ENCODE measurements around the gene ERBB2. TPM values are rescaled to one million over a fixed set of nuclear protein-coding genes. Genes with fewer than 3 reads are reported as not detected.
A peak's percentile ranks its signal among the peaks of the same experiment; 100 is the strongest.

Gene ERBB2
- total and polyA plus RNA-seq, 9 of the 15 experiments (the other 6 are each of a cell fraction or from before 2014, with no cell fraction given): 0.74 to 5.6 (median 3.3) TPM

DNA sequence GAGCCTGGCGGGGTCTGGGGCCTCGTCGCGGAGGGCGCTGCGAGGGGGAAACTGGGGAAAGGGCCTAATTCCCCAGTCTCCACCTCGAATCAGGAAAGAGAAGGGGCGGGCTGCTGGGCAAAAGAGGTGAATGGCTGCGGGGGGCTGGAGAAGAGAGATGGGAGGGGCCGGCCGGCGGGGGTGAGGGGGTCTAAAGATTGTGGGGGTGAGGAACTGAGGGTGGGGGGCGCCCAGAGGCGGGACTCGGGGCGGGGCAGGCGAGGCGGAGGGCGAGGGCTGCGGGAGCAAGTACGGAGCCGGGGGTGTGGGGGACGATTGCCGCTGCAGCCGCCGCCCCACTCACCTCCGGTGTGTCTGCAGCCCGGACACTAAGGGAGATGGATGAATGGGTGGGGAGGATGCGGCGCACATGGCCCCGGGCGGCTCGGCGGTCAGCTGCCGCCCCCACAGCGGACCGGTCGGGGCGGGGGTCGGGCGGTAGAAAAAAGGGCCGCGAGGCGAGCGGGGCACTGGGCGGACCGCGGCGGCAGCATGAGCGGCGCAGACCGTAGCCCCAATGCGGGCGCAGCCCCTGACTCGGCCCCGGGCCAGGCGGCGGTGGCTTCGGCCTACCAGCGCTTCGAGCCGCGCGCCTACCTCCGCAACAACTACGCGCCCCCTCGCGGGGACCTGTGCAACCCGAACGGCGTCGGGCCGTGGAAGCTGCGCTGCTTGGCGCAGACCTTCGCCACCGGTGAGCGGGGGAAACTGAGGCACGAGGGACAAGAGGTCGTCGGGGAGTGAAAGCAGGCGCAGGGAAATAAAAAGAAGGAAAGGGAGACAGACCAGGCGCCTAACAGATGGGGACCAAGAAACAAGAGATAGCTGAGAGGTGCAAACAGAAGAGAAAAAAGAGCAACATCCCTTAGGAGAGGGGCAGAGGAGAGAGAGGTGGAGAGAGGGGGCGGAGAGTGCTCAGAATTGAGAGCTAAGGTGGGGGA is 31.6 kb upstream of the ERBB2 start, which contains the start of gene PNMT (continued):
- TF ChIP-seq FOXA1 (IDR thresholded peaks at IDR 0.05; ENCODE audit: borderline replicate concordance) (no peak), CREB1 (IDR thresholded peaks at IDR 0.05) (no peak), CREB1 (CRISPR knock-in tag; IDR thresholded peaks at IDR 0.05) (peak; percentile 29; the same call in 1 of the 2 replicates), ARHGAP35 (IDR thresholded peaks at IDR 0.05; ENCODE audit: partially characterized antibody) (peak; percentile 60), KLF1 (tag; IDR thresholded peaks at IDR 0.05) (peak; percentile 69; the same call in 1 of the 2 replicates), BRF1 (IDR thresholded peaks at IDR 0.05; ENCODE audit: borderline replicate concordance, extremely low read depth, insufficient read length) (no peak), NONO (IDR thresholded peaks at IDR 0.05; ENCODE audit: low read depth in 2 of 2, low read length in 1 of 2) (peak in 1 of 2 experiments; percentile 65; a peak in 2 of 4 replicates), CBFB (CRISPR knock-in tag; IDR thresholded peaks at IDR 0.05) (peak; percentile 58; the same call in 1 of the 2 replicates), MAZ (CRISPR knock-in tag; conservative IDR thresholded peaks at IDR 0.05 in 1 of 2, IDR thresholded peaks at IDR 0.05 in 1 of 2) (peak; percentile 81 to 85), SPI1 (IDR thresholded peaks at IDR 0.05; ENCODE audit: borderline replicate concordance, low read depth, low read length) (no peak), RAD21 (CRISPR knock-in tag; conservative IDR thresholded peaks at IDR 0.05 in 1 of 2, IDR thresholded peaks at IDR 0.05 in 1 of 2) (peak; percentile 53 to 66), PHB2 (IDR thresholded peaks at IDR 0.05; ENCODE audit: low read depth) (0 out of 2 replicates have a peak, but pooled peaks have one; percentile 17), ATF1 (CRISPR knock-in tag; IDR thresholded peaks at IDR 0.05) (peak; percentile 52), ATF1 (tag; IDR thresholded peaks at IDR 0.05) (peak; percentile 73), ZNF583 (CRISPR knock-in tag; IDR thresholded peaks at IDR 0.05) (peak; percentile 52), HDAC2 (IDR thresholded peaks at IDR 0.05) (peak; percentile 66; the same call in 1 of the 2 replicates), TBP (optimal IDR thresholded peaks at IDR 0.05; ENCODE audit: low read depth, low read length) (peak; percentile 73)
- TF ChIP-seq, protein P1, sequence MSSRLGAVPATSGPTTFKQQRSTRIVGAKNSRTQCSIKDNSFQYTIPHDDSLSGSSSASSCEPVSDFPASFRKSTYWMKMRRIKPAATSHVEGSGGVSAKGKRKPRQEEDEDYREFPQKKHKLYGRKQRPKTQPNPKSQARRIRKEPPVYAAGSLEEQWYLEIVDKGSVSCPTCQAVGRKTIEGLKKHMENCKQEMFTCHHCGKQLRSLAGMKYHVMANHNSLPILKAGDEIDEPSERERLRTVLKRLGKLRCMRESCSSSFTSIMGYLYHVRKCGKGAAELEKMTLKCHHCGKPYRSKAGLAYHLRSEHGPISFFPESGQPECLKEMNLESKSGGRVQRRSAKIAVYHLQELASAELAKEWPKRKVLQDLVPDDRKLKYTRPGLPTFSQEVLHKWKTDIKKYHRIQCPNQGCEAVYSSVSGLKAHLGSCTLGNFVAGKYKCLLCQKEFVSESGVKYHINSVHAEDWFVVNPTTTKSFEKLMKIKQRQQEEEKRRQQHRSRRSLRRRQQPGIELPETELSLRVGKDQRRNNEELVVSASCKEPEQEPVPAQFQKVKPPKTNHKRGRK (tag; IDR thresholded peaks at IDR 0.05): peak; percentile 66
- TF ChIP-seq, protein P2, sequence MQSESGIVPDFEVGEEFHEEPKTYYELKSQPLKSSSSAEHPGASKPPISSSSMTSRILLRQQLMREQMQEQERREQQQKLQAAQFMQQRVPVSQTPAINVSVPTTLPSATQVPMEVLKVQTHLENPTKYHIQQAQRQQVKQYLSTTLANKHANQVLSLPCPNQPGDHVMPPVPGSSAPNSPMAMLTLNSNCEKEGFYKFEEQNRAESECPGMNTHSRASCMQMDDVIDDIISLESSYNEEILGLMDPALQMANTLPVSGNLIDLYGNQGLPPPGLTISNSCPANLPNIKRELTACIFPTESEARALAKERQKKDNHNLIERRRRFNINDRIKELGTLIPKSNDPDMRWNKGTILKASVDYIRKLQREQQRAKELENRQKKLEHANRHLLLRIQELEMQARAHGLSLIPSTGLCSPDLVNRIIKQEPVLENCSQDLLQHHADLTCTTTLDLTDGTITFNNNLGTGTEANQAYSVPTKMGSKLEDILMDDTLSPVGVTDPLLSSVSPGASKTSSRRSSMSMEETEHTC (IDR thresholded peaks at IDR 0.05): no peak
- TF ChIP-seq, protein P3, sequence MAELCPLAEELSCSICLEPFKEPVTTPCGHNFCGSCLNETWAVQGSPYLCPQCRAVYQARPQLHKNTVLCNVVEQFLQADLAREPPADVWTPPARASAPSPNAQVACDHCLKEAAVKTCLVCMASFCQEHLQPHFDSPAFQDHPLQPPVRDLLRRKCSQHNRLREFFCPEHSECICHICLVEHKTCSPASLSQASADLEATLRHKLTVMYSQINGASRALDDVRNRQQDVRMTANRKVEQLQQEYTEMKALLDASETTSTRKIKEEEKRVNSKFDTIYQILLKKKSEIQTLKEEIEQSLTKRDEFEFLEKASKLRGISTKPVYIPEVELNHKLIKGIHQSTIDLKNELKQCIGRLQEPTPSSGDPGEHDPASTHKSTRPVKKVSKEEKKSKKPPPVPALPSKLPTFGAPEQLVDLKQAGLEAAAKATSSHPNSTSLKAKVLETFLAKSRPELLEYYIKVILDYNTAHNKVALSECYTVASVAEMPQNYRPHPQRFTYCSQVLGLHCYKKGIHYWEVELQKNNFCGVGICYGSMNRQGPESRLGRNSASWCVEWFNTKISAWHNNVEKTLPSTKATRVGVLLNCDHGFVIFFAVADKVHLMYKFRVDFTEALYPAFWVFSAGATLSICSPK (IDR thresholded peaks at IDR 0.05; ENCODE audit: borderline replicate concordance): 0 out of 2 replicates have a peak, but pooled peaks have one; percentile 46
- TF ChIP-seq, protein P4, sequence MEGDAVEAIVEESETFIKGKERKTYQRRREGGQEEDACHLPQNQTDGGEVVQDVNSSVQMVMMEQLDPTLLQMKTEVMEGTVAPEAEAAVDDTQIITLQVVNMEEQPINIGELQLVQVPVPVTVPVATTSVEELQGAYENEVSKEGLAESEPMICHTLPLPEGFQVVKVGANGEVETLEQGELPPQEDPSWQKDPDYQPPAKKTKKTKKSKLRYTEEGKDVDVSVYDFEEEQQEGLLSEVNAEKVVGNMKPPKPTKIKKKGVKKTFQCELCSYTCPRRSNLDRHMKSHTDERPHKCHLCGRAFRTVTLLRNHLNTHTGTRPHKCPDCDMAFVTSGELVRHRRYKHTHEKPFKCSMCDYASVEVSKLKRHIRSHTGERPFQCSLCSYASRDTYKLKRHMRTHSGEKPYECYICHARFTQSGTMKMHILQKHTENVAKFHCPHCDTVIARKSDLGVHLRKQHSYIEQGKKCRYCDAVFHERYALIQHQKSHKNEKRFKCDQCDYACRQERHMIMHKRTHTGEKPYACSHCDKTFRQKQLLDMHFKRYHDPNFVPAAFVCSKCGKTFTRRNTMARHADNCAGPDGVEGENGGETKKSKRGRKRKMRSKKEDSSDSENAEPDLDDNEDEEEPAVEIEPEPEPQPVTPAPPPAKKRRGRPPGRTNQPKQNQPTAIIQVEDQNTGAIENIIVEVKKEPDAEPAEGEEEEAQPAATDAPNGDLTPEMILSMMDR (IDR thresholded peaks at IDR 0.05 in 2 of 3, conservative IDR thresholded peaks at IDR 0.05 in 1 of 3; ENCODE audit: insufficient read depth in 2 of 3, low read depth in 1 of 3, low read length in 3 of 3): peak; percentile 66 to 85 (median 75)
